ENCODE results near the gene SNRPE.

Gene SNRPE

GRCh38 chr1:203914292-203914691 lies 52.9 kb downstream of the SNRPE start:
- H3K36me3 ChIP-seq (ENCODE audit: insufficient read depth, low read length): no peaks in the 10 kb centered on the region
- H3K27ac ChIP-seq (ENCODE audit: low read depth, low read length): no peak overlapping the region
- H3K9me3 ChIP-seq (ENCODE audit: low read length): no peaks in the 10 kb centered on the region
- H3K27me3 ChIP-seq (ENCODE audit: control insufficient read depth in 1 of 2, insufficient read depth in 2 of 2, low read length in 2 of 2): no peaks in the 10 kb centered on the region
- H3K4me1 ChIP-seq (ENCODE audit: insufficient read depth, low read length): no peaks in the 10 kb centered on the region
- no peak overlapping the region for H3K4me3 ChIP-seq (ENCODE audit: low read depth in 1 of 2, low read length in 2 of 2)
- H3K9ac ChIP-seq (ENCODE audit: low read length): no peak overlapping the region

DNA sequence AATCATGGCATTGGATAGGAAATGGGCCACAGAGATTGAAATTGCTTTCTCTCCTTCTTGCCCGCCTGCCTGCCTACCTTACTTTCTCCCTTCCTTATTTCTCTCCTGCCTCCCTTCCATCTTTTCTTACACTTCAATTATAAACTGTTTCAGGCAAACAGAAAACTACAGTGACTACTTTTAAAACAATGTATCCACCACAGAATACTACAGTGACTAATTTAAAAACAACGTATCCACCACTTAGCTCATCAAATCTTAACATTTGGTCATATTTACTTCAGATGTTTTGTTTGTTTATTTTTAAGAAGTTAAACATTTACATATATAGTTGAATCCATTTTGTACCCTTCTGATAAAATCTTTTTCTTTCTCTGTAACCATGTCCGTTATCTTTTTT lies 54.4 kb downstream of the SNRPE start:
- no peak overlapping the region for H3K4me3 ChIP-seq (ENCODE audit: low read depth in 1 of 2, low read length in 2 of 2)
- no peaks in the 10 kb centered on the region for H3K9me3 ChIP-seq (ENCODE audit: low read length)
- no peak overlapping the region for H3K27ac ChIP-seq (ENCODE audit: low read depth, low read length)
- no peaks in the 10 kb centered on the region for H3K36me3 ChIP-seq (ENCODE audit: insufficient read depth, low read length)
- H3K4me1 ChIP-seq (ENCODE audit: insufficient read depth, low read length): no peaks in the 10 kb centered on the region
- H3K27me3 ChIP-seq (ENCODE audit: control insufficient read depth in 1 of 2, insufficient read depth in 2 of 2, low read length in 2 of 2): no peaks in the 10 kb centered on the region
- no peak overlapping the region for H3K9ac ChIP-seq (ENCODE audit: low read length)

GRCh38 chr1:203916756-203917155 lies 55.4 kb downstream of the SNRPE start:
- Histone ChIP-seq H3K4me3 (ENCODE audit: low read depth in 1 of 2, low read length in 2 of 2) (no peak overlapping the region), H3K9ac (ENCODE audit: low read length) (no peak overlapping the region), H3K36me3 (ENCODE audit: insufficient read depth, low read length) (no peaks in the 10 kb centered on the region), H3K27ac (ENCODE audit: low read depth, low read length) (no peak overlapping the region), H3K9me3 (ENCODE audit: low read length) (no peaks in the 10 kb centered on the region), H3K27me3 (ENCODE audit: control insufficient read depth in 1 of 2, insufficient read depth in 2 of 2, low read length in 2 of 2) (no peaks in the 10 kb centered on the region), H3K4me1 (ENCODE audit: insufficient read depth, low read length) (no peaks in the 10 kb centered on the region)
